CD4-positive, CD25-positive, alpha-beta regulatory T cell (primary cell): ENCODE data around the gene PFDN6. TPM values are rescaled to one million over a fixed set of nuclear protein-coding genes. Genes with fewer than 3 reads are reported as not detected.
A peak's percentile ranks its signal among the peaks of the same experiment; 100 is the strongest.
"Not testable (repeated sequence)": the region's sequence is repeated elsewhere in the genome, so short reads cannot be mapped to it uniquely, and the experiment has no call there.

Experiments used
- ATAC-seq, 2 donors: fragments of 150-1000 bp; cut with Tn5 transposase; one replicate each; pipeline ENCODE4 v1.10.0; 2021; ENCODE audit warnings: low read depth in 2 of 2, moderate number of reproducible peaks in 2 of 2, moderate library complexity in 1 of 2
- DNase-seq, 3 donors: peaks; one replicate each; pipeline versions ENCODE4 v3.0.0 to v3.0.0-alpha.2; 2012 to 2022; ENCODE audit warnings: mixed read lengths in 1 of 3
- H3K27ac ChIP-seq: one replicate; pipeline ENCODE4 v1.7.0; 2013; ENCODE audit warnings: mild to moderate bottlenecking, low read length; ENCODE audit not compliant: insufficient read depth, poor library complexity, severe bottlenecking
- H3K27me3 ChIP-seq: one replicate; pipeline ENCODE4 v1.7.0; 2013; ENCODE audit warnings: low read length; ENCODE audit not compliant: control insufficient read depth, insufficient read depth
- H3K36me3 ChIP-seq: one replicate; pipeline ENCODE4 v1.7.0; 2013; ENCODE audit warnings: mild to moderate bottlenecking, low read length, moderate library complexity; ENCODE audit not compliant: control insufficient read depth, insufficient read depth
- H3K4me1 ChIP-seq: 2 replicates; pipeline ENCODE4 v1.7.0; 2013; ENCODE audit warnings: mild to moderate bottlenecking, low read length; ENCODE audit not compliant: insufficient read depth, control insufficient read depth, poor library complexity, severe bottlenecking
- H3K4me3 ChIP-seq: one replicate; pipeline ENCODE4 v1.7.0; 2013; ENCODE audit warnings: low read depth, mild to moderate bottlenecking, low read length, moderate library complexity
- H3K9me3 ChIP-seq, 2 experiments: 1 replicate in 1 of 2; 2 replicates in 1 of 2; pipeline ENCODE4 v1.7.0; 2013; ENCODE audit warnings: low read length in 2 of 2, mild to moderate bottlenecking in 1 of 2, moderate library complexity in 1 of 2; ENCODE audit not compliant: control insufficient read depth in 2 of 2
- H3K27ac Mint-ChIP-seq, 3 donors: one replicate each; pipeline ENCODE4 v1.8.0; 2020 to 2022; ENCODE audit warnings: mild to moderate bottlenecking in 3 of 3, mixed read lengths in 3 of 3, moderate library complexity in 2 of 3
- H3K27me3 Mint-ChIP-seq: one replicate; pipeline ENCODE4 v1.8.0; 2022; ENCODE audit warnings: mild to moderate bottlenecking, mixed read lengths
- H3K36me3 Mint-ChIP-seq: one replicate; pipeline ENCODE4 v1.8.0; 2020; ENCODE audit warnings: mixed read lengths
- H3K4me1 Mint-ChIP-seq, 4 donors: one replicate each; pipeline ENCODE4 v1.8.0; 2020 to 2022; ENCODE audit warnings: mixed read lengths in 4 of 4, mild to moderate bottlenecking in 1 of 4
- H3K4me3 Mint-ChIP-seq, 4 donors: one replicate each; pipeline ENCODE4 v1.8.0; 2020 to 2022; ENCODE audit warnings: mild to moderate bottlenecking in 4 of 4, mixed read lengths in 4 of 4, moderate library complexity in 3 of 4
- H3K9me3 Mint-ChIP-seq, 7 donors: one replicate each; pipeline ENCODE4 v1.8.0; 2020 to 2022; ENCODE audit warnings: mixed read lengths in 7 of 7, mild to moderate bottlenecking in 3 of 7, moderate library complexity in 2 of 7
- polyA plus RNA-seq, 4 donors: library from polyadenylated mRNA; unstranded; fragments of 300-500 nt; fragmentation: Illumina TruSeq; gene quantifications; one replicate each; pipeline ENCODE4 v1.2.3, GENCODE V29; 2021
- total RNA-seq: library from RNA; stranded (reverse); gene quantifications from one replicate; pipeline ENCODE4 v1.2.3, GENCODE V29; 2022

The PFDN6 gene
- total and polyA plus RNA-seq, 5 donors from 2014 or later, result 20.0 to 47.0 (median 35.1) TPM

DNA sequence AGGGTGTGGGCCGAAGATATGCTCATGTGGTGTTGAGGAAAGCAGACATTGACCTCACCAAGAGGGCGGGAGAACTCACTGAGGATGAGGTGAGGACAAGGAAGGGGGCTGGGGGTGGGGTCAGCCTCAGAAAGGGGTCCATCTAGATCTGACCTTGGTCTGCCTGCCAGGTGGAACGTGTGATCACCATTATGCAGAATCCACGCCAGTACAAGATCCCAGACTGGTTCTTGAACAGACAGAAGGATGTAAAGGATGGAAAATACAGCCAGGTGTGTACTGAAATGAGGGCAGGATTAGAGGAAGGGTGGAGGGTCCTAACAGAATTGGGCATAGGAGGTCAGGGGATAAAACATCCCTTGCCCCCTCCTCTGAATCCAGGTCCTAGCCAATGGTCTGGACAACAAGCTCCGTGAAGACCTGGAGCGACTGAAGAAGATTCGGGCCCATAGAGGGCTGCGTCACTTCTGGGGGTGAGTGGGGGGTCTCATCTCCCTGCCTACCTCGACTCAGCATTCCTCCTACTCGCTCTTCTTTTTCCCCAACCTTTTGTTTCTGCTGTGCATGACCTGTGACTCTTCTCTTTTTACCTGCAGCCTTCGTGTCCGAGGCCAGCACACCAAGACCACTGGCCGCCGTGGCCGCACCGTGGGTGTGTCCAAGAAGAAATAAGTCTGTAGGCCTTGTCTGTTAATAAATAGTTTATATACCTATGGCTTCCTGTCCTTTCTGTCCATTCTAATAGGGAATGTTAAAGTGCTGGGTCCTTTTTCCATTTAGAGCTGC is 13.4 kb upstream of the PFDN6 start:
- not testable (repeated sequence) for DNase-seq, H3K9me3 ChIP-seq, H3K9me3 Mint-ChIP-seq, H3K27me3 Mint-ChIP-seq, H3K27me3 ChIP-seq, ATAC-seq
- peak overlapping the region; percentile 87 for H3K27ac ChIP-seq
- H3K4me1 Mint-ChIP-seq, result peaks cover 5 to 84% (median 41%) of the 10 kb centered on the region in 4 donors
- H3K36me3 Mint-ChIP-seq, result peaks cover 21% of the 10 kb centered on the region
- H3K36me3 ChIP-seq, result peaks cover 39% of the 10 kb centered on the region
- peak overlapping the region; percentile 79 for H3K4me3 ChIP-seq
- peaks cover 81% of the 10 kb centered on the region for H3K4me1 ChIP-seq
- H3K4me3 Mint-ChIP-seq, result peak overlapping the region; percentile 56 to 94 (median 89)
- peak overlapping the region; percentile 69 to 99 (median 91) for H3K27ac Mint-ChIP-seq

DNA sequence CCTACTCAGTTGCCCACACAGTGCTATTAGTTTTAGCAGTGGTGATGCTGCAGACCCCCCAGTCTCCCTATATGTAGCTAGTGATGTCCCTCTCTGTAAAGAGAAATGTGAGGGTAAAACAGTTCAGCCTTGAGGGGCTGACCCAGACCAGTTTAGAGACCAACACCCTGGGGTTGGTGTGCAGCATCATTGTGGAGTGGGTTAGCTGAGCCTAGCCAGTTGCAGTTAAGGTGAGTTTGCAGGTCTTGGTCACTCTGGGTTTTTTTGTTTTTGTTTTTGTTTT is 12.9 kb upstream of the PFDN6 start:
- peak overlapping the region; percentile 69 to 99 (median 91) for H3K27ac Mint-ChIP-seq
- peaks cover 21% of the 10 kb centered on the region for H3K36me3 Mint-ChIP-seq
- Histone ChIP-seq H3K4me3 (peak overlapping the region; percentile 79), H3K27me3 (no peaks in the 10 kb centered on the region), H3K4me1 (peaks cover 78% of the 10 kb centered on the region), H3K9me3 (no peaks in the 10 kb centered on the region), H3K27ac (peak overlapping the region; percentile 87), H3K36me3 (peaks cover 39% of the 10 kb centered on the region)
- no peaks in the 10 kb centered on the region for H3K9me3 Mint-ChIP-seq
- H3K4me1 Mint-ChIP-seq, result peaks cover 4 to 81% (median 41%) of the 10 kb centered on the region in 4 donors
- no peaks in the 10 kb centered on the region for H3K27me3 Mint-ChIP-seq
- H3K4me3 Mint-ChIP-seq, result peak overlapping the region; percentile 56 to 94 (median 89)
- no peak for ATAC-seq
- no peak for DNase-seq

DNA sequence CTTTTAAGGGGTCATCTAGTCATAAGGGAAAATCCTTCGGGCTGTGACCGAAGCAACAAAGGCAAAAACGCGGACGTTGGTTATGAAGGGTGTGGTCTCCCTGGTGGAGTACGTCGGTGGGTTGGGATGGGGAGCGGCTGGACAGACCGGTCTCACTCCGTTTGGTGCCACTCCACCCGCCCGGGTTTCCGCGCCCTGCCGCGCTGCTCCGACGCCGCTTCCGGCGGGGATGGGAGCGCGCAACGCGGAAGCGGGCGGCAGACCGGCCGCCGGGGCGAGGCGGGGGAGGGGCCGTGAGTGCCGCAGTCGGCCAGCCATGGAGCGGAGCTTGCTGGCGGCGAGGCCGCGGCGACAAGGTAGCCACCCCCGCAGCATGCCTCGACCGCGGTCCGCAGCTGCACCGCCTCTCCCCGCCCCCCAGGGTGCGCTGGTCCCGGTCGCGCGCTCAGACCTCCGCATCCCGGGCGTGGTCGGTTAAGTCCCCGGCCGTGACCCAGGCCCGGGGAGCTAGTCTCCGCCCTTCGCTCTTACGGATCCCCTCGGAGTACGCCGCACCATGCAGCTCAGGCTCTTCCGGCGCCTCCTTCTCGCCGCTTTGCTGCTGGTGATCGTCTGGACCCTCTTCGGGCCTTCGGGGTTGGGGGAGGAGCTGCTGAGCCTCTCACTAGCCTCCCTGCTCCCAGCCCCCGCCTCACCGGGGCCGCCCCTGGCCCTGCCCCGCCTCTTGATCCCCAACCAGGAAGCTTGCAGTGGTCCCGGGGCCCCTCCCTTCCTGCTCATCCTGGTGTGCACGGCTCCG is 12.3 kb upstream of the PFDN6 start, which contains the start of gene B3GALT4:
B3GALT4 (plus strand) TSS at position 260 of the 799 bp plus-strand sequence; CDS start at position 557, 297 bp downstream.
- Histone ChIP-seq H3K4me3 (peak within 1 kb of the TSS; percentile 79), H3K4me1 (peaks cover 77% of the 10 kb centered on the region)
- peaks cover 18% of the 10 kb centered on the region for H3K36me3 Mint-ChIP-seq

DNA sequence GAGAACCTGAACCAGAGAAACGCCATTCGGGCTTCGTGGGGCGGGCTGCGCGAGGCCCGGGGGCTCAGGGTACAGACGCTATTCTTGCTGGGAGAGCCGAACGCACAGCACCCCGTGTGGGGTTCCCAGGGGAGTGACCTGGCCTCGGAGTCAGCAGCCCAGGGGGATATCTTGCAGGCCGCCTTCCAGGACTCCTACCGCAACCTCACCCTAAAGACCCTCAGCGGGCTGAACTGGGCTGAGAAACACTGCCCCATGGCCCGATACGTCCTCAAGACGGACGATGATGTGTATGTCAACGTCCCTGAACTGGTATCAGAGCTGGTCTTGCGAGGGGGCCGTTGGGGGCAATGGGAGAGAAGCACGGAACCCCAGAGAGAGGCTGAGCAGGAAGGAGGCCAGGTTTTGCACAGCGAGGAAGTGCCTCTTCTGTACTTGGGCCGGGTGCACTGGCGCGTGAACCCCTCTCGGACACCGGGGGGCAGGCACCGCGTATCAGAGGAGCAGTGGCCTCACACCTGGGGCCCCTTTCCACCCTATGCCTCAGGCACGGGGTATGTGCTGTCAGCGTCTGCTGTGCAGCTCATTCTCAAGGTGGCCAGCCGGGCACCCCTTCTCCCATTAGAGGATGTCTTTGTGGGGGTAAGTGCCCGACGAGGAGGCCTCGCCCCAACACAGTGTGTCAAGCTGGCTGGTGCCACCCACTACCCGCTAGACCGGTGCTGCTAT is 11.6 kb upstream of the PFDN6 start:
- H3K36me3 ChIP-seq, result peaks cover 47% of the 10 kb centered on the region
- no peaks in the 10 kb centered on the region for H3K27me3 ChIP-seq
- Mint-ChIP-seq H3K4me1 (peaks cover 0 to 70% (median 32%) of the 10 kb centered on the region in 4 donors), H3K27ac (peak overlapping the region; percentile 94 to 99 (median 94)), H3K36me3 (peaks cover 14% of the 10 kb centered on the region), H3K27me3 (no peaks in the 10 kb centered on the region), H3K9me3 (no peaks in the 10 kb centered on the region), H3K4me3 (peak overlapping the region; percentile 91 to 94 (median 92))
- H3K9me3 ChIP-seq, result no peaks in the 10 kb centered on the region
- H3K4me1 ChIP-seq, result peaks cover 69% of the 10 kb centered on the region
- peak; percentile 6 to 15 for ATAC-seq
- peak; percentile 10 to 53 (median 30) for DNase-seq
- peak overlapping the region; percentile 87 for H3K27ac ChIP-seq
- H3K4me3 ChIP-seq, result peak overlapping the region; percentile 62

More for the DNA sequence above, 12.3 kb upstream of the PFDN6 start, which contains the start of gene B3GALT4:
- H3K36me3 ChIP-seq, result peaks cover 41% of the 10 kb centered on the region
- peak within 1 kb of the TSS; percentile 87 for H3K27ac ChIP-seq
- no peaks in the 10 kb centered on the region for H3K9me3 ChIP-seq
- Mint-ChIP-seq H3K27me3 (no peaks in the 10 kb centered on the region), H3K27ac (peak within 1 kb of the TSS; percentile 94 to 99 (median 94)), H3K4me1 (peaks cover 0 to 76% (median 38%) of the 10 kb centered on the region in 4 donors), H3K4me3 (peak within 1 kb of the TSS; percentile 91 to 94 (median 92)), H3K9me3 (no peaks in the 10 kb centered on the region)
- peak; percentile 72 to 88 (median 72) for DNase-seq
- H3K27me3 ChIP-seq, result no peaks in the 10 kb centered on the region
- ATAC-seq, result peak; percentile 70 to 74

DNA sequence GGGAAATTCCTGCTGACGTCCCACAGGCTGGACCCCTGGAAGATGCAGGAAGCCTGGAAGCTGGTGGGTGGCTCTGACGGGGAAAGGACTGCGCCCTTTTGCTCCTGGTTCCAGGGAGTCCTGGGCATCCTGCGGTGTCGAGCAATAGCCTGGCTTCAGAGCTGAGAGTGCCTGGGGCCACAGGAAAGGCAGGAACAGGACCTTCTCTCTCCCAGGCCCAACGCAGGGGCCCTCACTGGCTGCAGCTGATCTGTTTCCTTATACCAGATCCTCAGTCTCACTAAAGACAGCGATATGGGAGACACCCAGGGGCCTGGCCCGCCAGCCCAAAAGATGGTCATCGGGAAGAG is 11.0 kb upstream of the PFDN6 start:
- Mint-ChIP-seq H3K9me3 (no peaks in the 10 kb centered on the region), H3K4me1 (peaks cover 0 to 64% (median 27%) of the 10 kb centered on the region in 4 donors), H3K4me3 (peak overlapping the region; percentile 91 to 94 (median 92)), H3K36me3 (peaks cover 14% of the 10 kb centered on the region), H3K27me3 (no peaks in the 10 kb centered on the region), H3K27ac (peak overlapping the region in 2 of 3 donors; percentile 48 to 99)
- DNase-seq (no peak), ATAC-seq (no peak)
- H3K27me3 ChIP-seq, result no peaks in the 10 kb centered on the region
- peak overlapping the region; percentile 87 for H3K27ac ChIP-seq
- no peak overlapping the region for H3K4me3 ChIP-seq
- H3K4me1 ChIP-seq, result peaks cover 63% of the 10 kb centered on the region
- H3K9me3 ChIP-seq, result no peaks in the 10 kb centered on the region
- peaks cover 50% of the 10 kb centered on the region for H3K36me3 ChIP-seq

DNA sequence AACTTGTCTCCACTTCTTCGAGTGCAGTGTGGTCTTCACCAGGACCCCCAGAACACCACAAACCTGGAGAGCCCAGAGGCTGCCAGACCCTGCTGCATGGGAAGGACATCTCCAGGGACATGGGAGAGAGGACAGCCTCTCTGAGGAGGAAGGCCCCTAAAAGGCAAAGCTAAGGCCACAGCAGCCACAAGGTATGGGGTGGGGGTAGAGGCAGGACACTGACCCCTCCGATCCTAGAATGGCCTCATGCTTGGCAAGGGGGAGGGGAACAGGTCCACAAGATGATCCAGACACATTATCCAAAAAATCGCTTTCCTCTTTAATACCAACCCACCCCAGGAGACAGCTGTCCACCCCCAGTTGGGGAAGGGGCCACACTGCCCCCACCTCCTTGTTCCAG is 10.6 kb upstream of the PFDN6 start:
- Histone ChIP-seq H3K36me3 (peaks cover 53% of the 10 kb centered on the region), H3K27me3 (no peaks in the 10 kb centered on the region), H3K9me3 (no peaks in the 10 kb centered on the region), H3K27ac (peak overlapping the region; percentile 87), H3K4me3 (no peak overlapping the region), H3K4me1 (peaks cover 59% of the 10 kb centered on the region)
- Mint-ChIP-seq H3K4me1 (peaks cover 0 to 60% (median 23%) of the 10 kb centered on the region in 4 donors), H3K4me3 (peak overlapping the region; percentile 80 to 94 (median 92)), H3K27ac (peak overlapping the region in 1 of 3 donors; percentile 99), H3K27me3 (no peaks in the 10 kb centered on the region), H3K9me3 (no peaks in the 10 kb centered on the region), H3K36me3 (peaks cover 14% of the 10 kb centered on the region)
- DNase-seq (no peak), ATAC-seq (no peak)

DNA sequence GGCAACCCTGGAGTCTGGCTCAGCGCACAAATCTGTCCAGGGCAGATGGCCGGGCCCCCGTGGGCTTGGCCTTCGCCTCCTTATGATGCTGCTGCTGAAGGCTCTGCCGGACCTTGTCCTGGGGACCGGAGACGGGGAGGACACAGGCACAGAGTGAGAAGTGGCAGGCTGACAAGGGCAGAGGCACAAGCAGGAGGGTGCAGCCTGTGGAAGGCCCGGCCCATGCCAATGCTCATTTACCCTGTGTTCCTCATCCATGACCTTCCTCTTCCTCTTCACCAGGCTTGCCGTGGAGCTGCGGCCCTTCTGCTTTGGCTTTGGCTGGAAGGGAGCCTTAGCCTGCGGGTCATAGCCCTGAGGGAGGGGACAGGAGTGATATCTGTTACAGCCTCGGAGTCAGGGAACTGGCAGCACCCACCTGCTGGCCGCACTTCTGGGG is 10.1 kb upstream of the PFDN6 start:
- ATAC-seq (no peak), DNase-seq (no peak)
- Mint-ChIP-seq H3K4me3 (peak overlapping the region; percentile 51 to 94 (median 92)), H3K4me1 (peaks cover 0 to 57% (median 21%) of the 10 kb centered on the region in 4 donors), H3K27ac (no peak overlapping the region), H3K36me3 (peaks cover 14% of the 10 kb centered on the region), H3K9me3 (no peaks in the 10 kb centered on the region), H3K27me3 (no peaks in the 10 kb centered on the region)
- H3K27me3 ChIP-seq, result no peaks in the 10 kb centered on the region
- no peaks in the 10 kb centered on the region for H3K9me3 ChIP-seq
- H3K4me1 ChIP-seq, result peaks cover 54% of the 10 kb centered on the region
- H3K36me3 ChIP-seq, result peaks cover 48% of the 10 kb centered on the region
- H3K4me3 ChIP-seq, result no peak overlapping the region
- H3K27ac ChIP-seq, result peak overlapping the region; percentile 87
